Ovary (tissue), 3 donors: ENCODE data around the gene DNAJC1.

Experiments
- CTCF ChIP-seq, 3 donors: fragments of 450-650 bp in 2 of 3; fragments of 200-600 bp in 1 of 3; IDR thresholded peaks; one replicate each; pipeline versions ENCODE4 v1.5.1 to v1.8.0; 2016 to 2022; ENCODE audit warnings: antibody characterized with exemption in 3 of 3, mild to moderate bottlenecking in 1 of 3
- POLR2A ChIP-seq: fragments of 450-650 bp; IDR thresholded peaks from one replicate; pipeline ENCODE4 v1.6.1; 2017; ENCODE audit warnings: antibody characterized with exemption, mild to moderate bottlenecking, moderate library complexity
- donor health status: DM: no; HTN: no; CAD: no.

- TF ChIP-seq POLR2A = no peak
- TF ChIP-seq CTCF (IDR thresholded peaks at IDR 0.05) = no peak
Observed at GRCh38 chr10:21885940-21886339, 117.6 kb downstream of the DNAJC1 start.
